KMS-11 (cell line): ENCODE measurements around the gene CAT.
A peak's percentile ranks its signal among the peaks of the same experiment; 100 is the strongest.

Experiments
- H2AFZ ChIP-seq: fragments of 200-600 bp; sonication (generic); 2 replicates; pipeline ENCODE4 v1.6.1; 2016; ENCODE audit warnings: antibody characterized with exemption, mixed run types, low read depth
- H3K27ac ChIP-seq: fragments of 200-600 bp; sonication (generic); 2 replicates; pipeline ENCODE4 v1.6.1; 2016; ENCODE audit warnings: mild to moderate bottlenecking, mixed run types
- H3K27me3 ChIP-seq: fragments of 200-600 bp; sonication (generic); 2 replicates; pipeline ENCODE4 v1.6.1; 2017; ENCODE audit warnings: mild to moderate bottlenecking, low read depth, mixed run types, moderate library complexity; ENCODE audit not compliant: insufficient read depth
- H3K36me3 ChIP-seq: fragments of 200-600 bp; sonication (generic); 2 replicates; pipeline ENCODE4 v1.6.1; 2017; ENCODE audit warnings: mild to moderate bottlenecking, mixed run types; ENCODE audit not compliant: insufficient read depth
- H3K4me1 ChIP-seq: fragments of 200-600 bp; sonication (generic); 2 replicates; pipeline ENCODE4 v1.6.1; 2016; ENCODE audit warnings: mild to moderate bottlenecking, low read depth, mixed run types; ENCODE audit not compliant: poor library complexity, severe bottlenecking
- H3K4me2 ChIP-seq: fragments of 200-600 bp; sonication (generic); 2 replicates; pipeline ENCODE4 v1.7.0; 2016; ENCODE audit warnings: mild to moderate bottlenecking, mixed run types
- H3K4me3 ChIP-seq: fragments of 200-600 bp; sonication (generic); IDR thresholded peaks from 2 replicates; pipeline ENCODE4 v1.6.1; 2017; ENCODE audit warnings: low read depth, low read length, mixed read lengths; ENCODE audit not compliant: insufficient read depth
- H3K79me2 ChIP-seq: fragments of 200-600 bp; sonication (generic); 2 replicates; pipeline ENCODE4 v1.6.1; 2016; ENCODE audit warnings: low read depth, mixed run types; ENCODE audit not compliant: insufficient read depth
- H3K9ac ChIP-seq: fragments of 200-600 bp; sonication (generic); 2 replicates; pipeline ENCODE4 v1.6.1; 2016; ENCODE audit warnings: mild to moderate bottlenecking, mixed run types
- H4K20me1 ChIP-seq: fragments of 200-600 bp; sonication (generic); 2 replicates; pipeline ENCODE4 v1.6.1; 2016; ENCODE audit warnings: mild to moderate bottlenecking, mixed run types; ENCODE audit not compliant: insufficient read depth
- TF ChIP-seq, protein P1 (sequence below): fragments of 200-600 bp; sonication (generic); conservative IDR thresholded peaks from 2 replicates; pipeline ENCODE4 v1.6.1; 2017; ENCODE audit warnings: low read depth, mild to moderate bottlenecking, antibody characterized with exemption, low read length, moderate library complexity, mixed read lengths

Gene CAT

GRCh38 chr11:34446386-34446785 lies 7.7 kb downstream of the CAT start:
- no peak overlapping the region for H2AFZ ChIP-seq
- H3K79me2 ChIP-seq: no peaks in the 10 kb centered on the region
- no peaks in the 10 kb centered on the region for H3K27me3 ChIP-seq
- H4K20me1 ChIP-seq: no peaks in the 10 kb centered on the region
- no peak overlapping the region for H3K4me3 ChIP-seq
- H3K4me1 ChIP-seq: peaks cover 19% of the 10 kb centered on the region
- H3K4me2 ChIP-seq: no peak overlapping the region
- no peaks in the 10 kb centered on the region for H3K36me3 ChIP-seq
- no peak overlapping the region for H3K27ac ChIP-seq
- no peak overlapping the region for H3K9ac ChIP-seq
- TF ChIP-seq, protein P1, sequence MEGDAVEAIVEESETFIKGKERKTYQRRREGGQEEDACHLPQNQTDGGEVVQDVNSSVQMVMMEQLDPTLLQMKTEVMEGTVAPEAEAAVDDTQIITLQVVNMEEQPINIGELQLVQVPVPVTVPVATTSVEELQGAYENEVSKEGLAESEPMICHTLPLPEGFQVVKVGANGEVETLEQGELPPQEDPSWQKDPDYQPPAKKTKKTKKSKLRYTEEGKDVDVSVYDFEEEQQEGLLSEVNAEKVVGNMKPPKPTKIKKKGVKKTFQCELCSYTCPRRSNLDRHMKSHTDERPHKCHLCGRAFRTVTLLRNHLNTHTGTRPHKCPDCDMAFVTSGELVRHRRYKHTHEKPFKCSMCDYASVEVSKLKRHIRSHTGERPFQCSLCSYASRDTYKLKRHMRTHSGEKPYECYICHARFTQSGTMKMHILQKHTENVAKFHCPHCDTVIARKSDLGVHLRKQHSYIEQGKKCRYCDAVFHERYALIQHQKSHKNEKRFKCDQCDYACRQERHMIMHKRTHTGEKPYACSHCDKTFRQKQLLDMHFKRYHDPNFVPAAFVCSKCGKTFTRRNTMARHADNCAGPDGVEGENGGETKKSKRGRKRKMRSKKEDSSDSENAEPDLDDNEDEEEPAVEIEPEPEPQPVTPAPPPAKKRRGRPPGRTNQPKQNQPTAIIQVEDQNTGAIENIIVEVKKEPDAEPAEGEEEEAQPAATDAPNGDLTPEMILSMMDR: no peak

GRCh38 chr11:34447044-34447443 lies 8.3 kb downstream of the CAT start:
- TF ChIP-seq, protein P1: no peak
- Histone ChIP-seq H3K79me2 (no peaks in the 10 kb centered on the region), H3K4me3 (no peak overlapping the region), H3K27me3 (no peaks in the 10 kb centered on the region), H3K27ac (no peak overlapping the region), H2AFZ (no peak overlapping the region), H3K9ac (no peak overlapping the region), H3K36me3 (no peaks in the 10 kb centered on the region), H3K4me2 (no peak overlapping the region), H3K4me1 (peaks cover 19% of the 10 kb centered on the region), H4K20me1 (no peaks in the 10 kb centered on the region)

- Histone ChIP-seq H2AFZ (no peak overlapping the region), H3K4me2 (peak overlapping the region; percentile 47; the same call in 1 of the 2 replicates), H3K27me3 (no peaks in the 10 kb centered on the region), H3K9ac (no peak overlapping the region), H3K4me1 (peaks cover 19% of the 10 kb centered on the region), H3K36me3 (no peaks in the 10 kb centered on the region), H3K27ac (no peak overlapping the region), H4K20me1 (no peaks in the 10 kb centered on the region), H3K4me3 (no peak overlapping the region), H3K79me2 (no peaks in the 10 kb centered on the region)
- TF ChIP-seq, protein P1: no peak
Measured at GRCh38 chr11:34448223-34448994, 9.7 kb downstream of the CAT start.

DNA sequence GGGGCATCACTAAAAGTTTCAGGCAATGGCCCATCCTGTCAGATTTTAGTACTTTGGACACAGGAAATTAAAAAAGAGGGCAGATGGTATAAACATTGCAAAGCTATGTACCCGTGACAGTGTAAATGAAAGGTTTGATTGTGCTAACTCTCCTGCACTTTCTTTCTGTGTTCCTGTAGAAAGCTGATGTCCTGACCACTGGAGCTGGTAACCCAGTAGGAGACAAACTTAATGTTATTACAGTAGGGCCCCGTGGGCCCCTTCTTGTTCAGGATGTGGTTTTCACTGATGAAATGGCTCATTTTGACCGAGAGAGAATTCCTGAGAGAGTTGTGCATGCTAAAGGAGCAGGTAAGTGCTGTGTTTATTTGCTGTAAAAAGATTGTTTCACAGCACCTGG lies 10.3 kb downstream of the CAT start:
- Histone ChIP-seq H3K4me2 (peak overlapping the region; percentile 47; the same call in 1 of the 2 replicates), H4K20me1 (no peaks in the 10 kb centered on the region), H3K27ac (no peak overlapping the region), H3K79me2 (no peaks in the 10 kb centered on the region), H3K4me1 (peaks cover 19% of the 10 kb centered on the region), H3K4me3 (no peak overlapping the region), H2AFZ (no peak overlapping the region), H3K36me3 (no peaks in the 10 kb centered on the region), H3K27me3 (no peaks in the 10 kb centered on the region), H3K9ac (no peak overlapping the region)
- TF ChIP-seq, protein P1: no peak
